HCT116 (cell line): ENCODE measurements around the gene BEGAIN. TPM values are rescaled to one million over a fixed set of nuclear protein-coding genes. Genes with fewer than 3 reads are reported as not detected.

ENCODE experiments used
- ATAC-seq: fragments of 200-7000 bp; cut with Tn5 transposase; 2 replicates; pipeline ENCODE4 v1.9.1; 2020; ENCODE audit warnings: mild to moderate bottlenecking, moderate library complexity
- BruUV-seq: library from RNA; stranded (reverse); fragments of 400-500 nt; replicated peaks from 2 replicates; lab custom pipeline; 2021; lab: Mats Ljungman, UMichigan
- CTCF ChIA-PET: fragments of 300-600 bp; sonication (Branson Sonifier 250); formaldehyde crosslinking; loops from one replicate; lab custom pipeline; 2021; ENCODE audit warnings: antibody characterized with exemption; lab: Charles Lee
- POLR2A ChIA-PET: fragments of 300-600, 350-600 bp; sonication (Branson Sonifier 250); formaldehyde crosslinking; loops from one replicate; lab custom pipeline; 2021; ENCODE audit warnings: antibody characterized with exemption; lab: Charles Lee
- RAD21 ChIA-PET, 2 experiments: fragments of 300-600 bp; sonication (Branson Sonifier 250); formaldehyde crosslinking; loops; one replicate each; lab custom pipeline; 2023; ENCODE audit warnings: low total read pairs in 2 of 2; ENCODE audit not compliant: uncharacterized antibody in 2 of 2, unreplicated experiment in 2 of 2, low non-redundant PET in 1 of 2; lab: Charles Lee
- DNase-seq: peaks from one replicate; pipeline ENCODE4 v3.0.0-alpha.2; 2010; ENCODE audit warnings: low read depth, low spot score
- H2AFZ ChIP-seq: fragments of 200-600 bp; shearing (Covaris generic), sonication (generic); 2 replicates; pipeline ENCODE4 v1.6.1; 2017; ENCODE audit warnings: low read depth, mixed run types, mixed read lengths, antibody characterized with exemption, low read length; ENCODE audit not compliant: poor library complexity, severe bottlenecking
- H3K27ac ChIP-seq: 2 replicates; pipeline ENCODE4 v1.5.1; 2012; ENCODE audit warnings: low read depth, low read length
- H3K27me3 ChIP-seq: fragments of 200-600 bp; sonication (generic); 2 replicates; pipeline ENCODE4 v1.6.1; 2016; ENCODE audit warnings: mixed run types, low read length, mixed read lengths; ENCODE audit not compliant: insufficient read depth
- H3K36me3 ChIP-seq, 2 experiments: fragments of 200-500 bp in 1 of 2; fragments of 200-600 bp in 1 of 2; sonication (Bioruptor generic) in 1 of 2; sonication (generic) in 1 of 2; 2 replicates each; pipeline versions ENCODE4 v1.5.1 to v1.6.1; 2014 to 2016; ENCODE audit warnings: low read length in 2 of 2, inconsistent platforms in 1 of 2, mixed read lengths in 1 of 2, mixed run types in 1 of 2; ENCODE audit not compliant: insufficient read depth in 2 of 2, control insufficient read depth in 1 of 2
- H3K4me1 ChIP-seq, 2 experiments: fragments of 200-600 bp in 1 of 2; sonication (generic) in 1 of 2; 2 replicates each; pipeline versions ENCODE4 v1.5.1 to v1.6.1; 2012 to 2017; ENCODE audit warnings: low read length in 2 of 2, inconsistent platforms in 1 of 2, mild to moderate bottlenecking in 1 of 2, mixed read lengths in 1 of 2, mixed run types in 1 of 2, moderate library complexity in 1 of 2; ENCODE audit not compliant: insufficient read depth in 2 of 2, control insufficient read depth in 1 of 2
- H3K4me2 ChIP-seq: fragments of 200-600 bp; sonication (generic); 2 replicates; pipeline ENCODE4 v1.6.1; 2017; ENCODE audit warnings: mixed run types, low read length, mixed read lengths
- H3K4me3 ChIP-seq, 2 experiments: fragments of 200-600 bp in 1 of 2; sonication (generic) in 1 of 2; replicated peaks in 1 of 2; 2 replicates each; pipeline ENCODE4 v1.5.1; 2011 to 2016; ENCODE audit warnings: low read length in 2 of 2, control low read depth in 1 of 2, low read depth in 1 of 2, mild to moderate bottlenecking in 1 of 2, mixed read lengths in 1 of 2, mixed run types in 1 of 2
- H3K79me2 ChIP-seq: fragments of 200-600 bp; sonication (generic); 2 replicates; pipeline ENCODE4 v1.6.1; 2017; ENCODE audit warnings: mild to moderate bottlenecking, mixed run types, low read length, moderate library complexity, mixed read lengths; ENCODE audit not compliant: insufficient read depth
- H3K9ac ChIP-seq: fragments of 200-600 bp; sonication (generic); 2 replicates; pipeline ENCODE4 v1.6.1; 2016; ENCODE audit warnings: low read length, mixed read lengths
- H3K9me2 ChIP-seq: fragments of 200-600 bp; sonication (generic), shearing (Covaris generic); 2 replicates; pipeline ENCODE4 v1.6.1; 2017; ENCODE audit warnings: mixed run types, mild to moderate bottlenecking, moderate library complexity; ENCODE audit not compliant: insufficient read depth
- H3K9me3 ChIP-seq, 2 experiments: fragments of 200-500 bp in 1 of 2; fragments of 200-600 bp in 1 of 2; sonication (Bioruptor generic) in 1 of 2; sonication (generic) in 1 of 2; 2 replicates each; pipeline ENCODE4 v1.6.1; 2014 to 2017; ENCODE audit warnings: low read length in 2 of 2, mixed read lengths in 2 of 2, inconsistent platforms in 1 of 2, low read depth in 1 of 2, mild to moderate bottlenecking in 1 of 2, mixed run types in 1 of 2, moderate library complexity in 1 of 2; ENCODE audit not compliant: control insufficient read depth in 1 of 2, insufficient read depth in 1 of 2
- H4K20me1 ChIP-seq: fragments of 200-600 bp; sonication (generic), shearing (Covaris generic); 2 replicates; pipeline ENCODE4 v1.6.1; 2017; ENCODE audit warnings: mixed run types, mild to moderate bottlenecking, moderate library complexity; ENCODE audit not compliant: insufficient read depth
- CBX3 ChIP-seq: IDR thresholded peaks from 2 replicates; pipeline ENCODE4 v1.6.1; 2012; ENCODE audit warnings: low read depth
- ELF1 ChIP-seq: IDR thresholded peaks from 2 replicates; pipeline ENCODE4 v1.6.1; 2012; ENCODE audit warnings: low read depth, borderline replicate concordance
- EZH2phosphoT487 ChIP-seq: fragments of 200-600 bp; IDR thresholded peaks from 2 replicates; pipeline ENCODE4 v1.6.1; 2018; ENCODE audit warnings: antibody characterized with exemption, borderline replicate concordance
- JUND ChIP-seq: IDR thresholded peaks from 2 replicates; pipeline ENCODE4 v1.6.1; 2012
- POLR2A ChIP-seq: IDR thresholded peaks from 2 replicates; pipeline ENCODE4 v1.7.0; 2011; ENCODE audit warnings: borderline replicate concordance; ENCODE audit not compliant: insufficient read depth, insufficient read length; ENCODE audit errors: extremely low read depth
- POLR2AphosphoS5 ChIP-seq: IDR thresholded peaks from 2 replicates; pipeline ENCODE4 v1.6.1; 2011; ENCODE audit warnings: mild to moderate bottlenecking, low read depth, low read length, moderate library complexity
- RAD21 ChIP-seq: IDR thresholded peaks from 2 replicates; pipeline ENCODE4 v1.6.1; 2012; ENCODE audit warnings: low read depth, mild to moderate bottlenecking
- REST ChIP-seq: IDR thresholded peaks from 2 replicates; pipeline ENCODE4 v1.6.1; 2012; ENCODE audit warnings: low read depth
- SRF ChIP-seq: IDR thresholded peaks from 2 replicates; pipeline ENCODE4 v1.6.1; 2012; ENCODE audit warnings: low read depth
- TCF7L2 ChIP-seq: IDR thresholded peaks from 2 replicates; pipeline ENCODE4 v1.7.0; 2011; ENCODE audit warnings: borderline replicate concordance, inconsistent platforms; ENCODE audit not compliant: insufficient read depth, insufficient read length; ENCODE audit errors: extremely low read depth
- YY1 ChIP-seq: IDR thresholded peaks from 2 replicates; pipeline ENCODE4 v1.6.1; 2011; ENCODE audit warnings: low read length, low read depth, moderate library complexity, mild to moderate bottlenecking; ENCODE audit not compliant: insufficient replicate concordance; ENCODE audit errors: extremely low read depth
- ZBTB33 ChIP-seq: IDR thresholded peaks from 2 replicates; pipeline ENCODE4 v1.6.1; 2011; ENCODE audit warnings: mild to moderate bottlenecking, low read length, moderate library complexity; ENCODE audit not compliant: insufficient replicate concordance; ENCODE audit errors: extremely low read depth
- ZFX ChIP-seq: fragments of 450-650 bp; IDR thresholded peaks from 2 replicates; pipeline ENCODE4 v1.6.1; 2017
- ZNF274 ChIP-seq: fragments of 200-500 bp; sonication (Bioruptor generic); IDR thresholded peaks from 2 replicates; pipeline ENCODE4 v1.6.1; 2014; ENCODE audit warnings: mild to moderate bottlenecking, low read depth, low read length, inconsistent platforms
- intact Hi-C: fragments of 100-400 bp; cut with micrococcal nuclease; formaldehyde crosslinking; loops from 2 replicates; pipeline ENCODE4 v1.10.0; 2022
- total RNA-seq: library from RNA; stranded (reverse); gene quantifications from one replicate; pipeline ENCODE4 v1.2.1, GENCODE V29; 2021; ENCODE audit not compliant: unreplicated experiment
- TF ChIP-seq, protein P1 (sequence below), 3 experiments: fragments of 200-600 bp in 1 of 3; sonication (generic) in 1 of 3; IDR thresholded peaks in 2 of 3; conservative IDR thresholded peaks in 1 of 3; 2 replicates each; pipeline ENCODE4 v1.5.1; 2012 to 2017; ENCODE audit warnings: low read depth in 2 of 3, low read length in 2 of 3, antibody characterized with exemption in 1 of 3, borderline replicate concordance in 1 of 3, control low read depth in 1 of 3, mild to moderate bottlenecking in 1 of 3, mixed read lengths in 1 of 3, mixed run types in 1 of 3, moderate library complexity in 1 of 3; ENCODE audit not compliant: insufficient read depth in 1 of 3

BEGAIN gene
- total RNA-seq, 1 experiment from 2014 or later: 8.5 TPM

DNA sequence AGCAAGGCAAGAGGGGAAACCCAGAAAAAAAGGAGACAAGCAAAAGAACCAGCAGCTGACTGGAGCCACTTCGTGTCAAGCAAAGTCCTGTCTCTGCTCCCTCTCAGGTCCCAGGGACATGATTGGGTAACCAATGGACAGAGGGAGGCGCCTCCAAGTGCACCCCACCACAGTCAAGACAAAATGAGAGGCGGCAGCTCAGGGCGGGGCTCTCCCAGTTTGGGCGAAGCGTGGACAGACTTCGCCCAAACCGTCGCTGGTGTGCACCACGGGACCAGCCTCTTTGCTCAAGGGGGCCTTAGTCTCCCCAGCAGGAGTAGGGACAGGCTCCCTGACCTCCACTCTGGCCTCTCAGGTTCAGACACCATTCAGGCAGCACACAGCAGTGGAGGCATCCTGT, 1.5 kb upstream of the BEGAIN start:
- DNase-seq (no peak), ATAC-seq (no peak)
- H3K27me3 ChIP-seq: no peaks in the 10 kb centered on the region
- no peak overlapping the region for H3K27ac ChIP-seq
- no peaks in the 10 kb centered on the region for H4K20me1 ChIP-seq
- peaks cover 13 to 28% of the 10 kb centered on the region in 2 experiments; a peak in 3 of 4 replicates for H3K4me1 ChIP-seq
- H3K9ac ChIP-seq: no peak overlapping the region
- H3K9me2 ChIP-seq: no peaks in the 10 kb centered on the region
- 0 out of 4 replicates have a peak overlapping the region, but pooled peaks of 1 of the 2 experiments have one; percentile 60 for H3K4me3 ChIP-seq
- TF ChIP-seq ZNF274: no peak
- no peak for TF ChIP-seq SRF
- no peak for TF ChIP-seq YY1
- no peak for TF ChIP-seq JUND
- no peak for TF ChIP-seq ZBTB33
- TF ChIP-seq TCF7L2: no peak
- no peak for TF ChIP-seq EZH2phosphoT487
- TF ChIP-seq REST: no peak
- TF ChIP-seq CBX3: no peak
- no peak for TF ChIP-seq ZFX
- no peak for TF ChIP-seq RAD21
- TF ChIP-seq POLR2AphosphoS5: no peak
- TF ChIP-seq POLR2A: no peak
- TF ChIP-seq ELF1: no peak
- TF ChIP-seq, protein P1, sequence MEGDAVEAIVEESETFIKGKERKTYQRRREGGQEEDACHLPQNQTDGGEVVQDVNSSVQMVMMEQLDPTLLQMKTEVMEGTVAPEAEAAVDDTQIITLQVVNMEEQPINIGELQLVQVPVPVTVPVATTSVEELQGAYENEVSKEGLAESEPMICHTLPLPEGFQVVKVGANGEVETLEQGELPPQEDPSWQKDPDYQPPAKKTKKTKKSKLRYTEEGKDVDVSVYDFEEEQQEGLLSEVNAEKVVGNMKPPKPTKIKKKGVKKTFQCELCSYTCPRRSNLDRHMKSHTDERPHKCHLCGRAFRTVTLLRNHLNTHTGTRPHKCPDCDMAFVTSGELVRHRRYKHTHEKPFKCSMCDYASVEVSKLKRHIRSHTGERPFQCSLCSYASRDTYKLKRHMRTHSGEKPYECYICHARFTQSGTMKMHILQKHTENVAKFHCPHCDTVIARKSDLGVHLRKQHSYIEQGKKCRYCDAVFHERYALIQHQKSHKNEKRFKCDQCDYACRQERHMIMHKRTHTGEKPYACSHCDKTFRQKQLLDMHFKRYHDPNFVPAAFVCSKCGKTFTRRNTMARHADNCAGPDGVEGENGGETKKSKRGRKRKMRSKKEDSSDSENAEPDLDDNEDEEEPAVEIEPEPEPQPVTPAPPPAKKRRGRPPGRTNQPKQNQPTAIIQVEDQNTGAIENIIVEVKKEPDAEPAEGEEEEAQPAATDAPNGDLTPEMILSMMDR (IDR thresholded peaks at IDR 0.05 in 2 of 3, conservative IDR thresholded peaks at IDR 0.05 in 1 of 3; ENCODE audit: borderline replicate concordance in 1 of 3, insufficient read depth in 1 of 3, low read depth in 2 of 3, low read length in 2 of 3): no peak
- POLR2A ChIA-PET: no interaction called here
- H3K36me3 ChIP-seq: no peaks in the 10 kb centered on the region
- peak overlapping the region; percentile 85 for H3K4me2 ChIP-seq
- no peaks in the 10 kb centered on the region for H3K9me3 ChIP-seq
- RAD21 ChIA-PET: interaction anchor here in 1 of 2 experiments (1.1 kb wide), 1 partner anchor 57 kb away, joined by 3 read pairs; no protein-coding TSS in a partner anchor
- H3K79me2 ChIP-seq: no peaks in the 10 kb centered on the region
- H2AFZ ChIP-seq: no peak overlapping the region
- BruUV-seq: no TSS peak
- intact Hi-C loops: no loop called here
- CTCF ChIA-PET: no interaction called here
